ENCODE data around the gene CEP83.

DNA sequence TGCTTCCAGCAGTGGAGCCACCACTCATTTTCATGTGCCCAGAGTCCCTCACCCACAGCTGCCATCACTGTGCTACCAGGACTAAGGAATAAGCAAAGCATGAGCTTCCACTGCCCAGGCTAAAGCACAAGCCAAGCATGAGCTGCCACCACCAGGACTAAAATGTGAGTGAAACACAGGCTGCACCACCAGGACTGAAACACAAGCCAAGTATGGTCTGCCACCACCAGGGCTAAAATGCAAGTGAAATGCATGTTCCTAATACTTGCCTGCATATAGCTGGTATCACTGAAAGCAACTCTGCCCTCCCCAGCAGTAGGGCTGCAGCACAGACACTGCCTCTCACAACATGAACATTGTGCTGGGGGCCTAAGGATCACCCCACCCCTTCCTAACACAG, 30.0 kb downstream of the CEP83 start:
- TF ChIP-seq, protein P1, sequence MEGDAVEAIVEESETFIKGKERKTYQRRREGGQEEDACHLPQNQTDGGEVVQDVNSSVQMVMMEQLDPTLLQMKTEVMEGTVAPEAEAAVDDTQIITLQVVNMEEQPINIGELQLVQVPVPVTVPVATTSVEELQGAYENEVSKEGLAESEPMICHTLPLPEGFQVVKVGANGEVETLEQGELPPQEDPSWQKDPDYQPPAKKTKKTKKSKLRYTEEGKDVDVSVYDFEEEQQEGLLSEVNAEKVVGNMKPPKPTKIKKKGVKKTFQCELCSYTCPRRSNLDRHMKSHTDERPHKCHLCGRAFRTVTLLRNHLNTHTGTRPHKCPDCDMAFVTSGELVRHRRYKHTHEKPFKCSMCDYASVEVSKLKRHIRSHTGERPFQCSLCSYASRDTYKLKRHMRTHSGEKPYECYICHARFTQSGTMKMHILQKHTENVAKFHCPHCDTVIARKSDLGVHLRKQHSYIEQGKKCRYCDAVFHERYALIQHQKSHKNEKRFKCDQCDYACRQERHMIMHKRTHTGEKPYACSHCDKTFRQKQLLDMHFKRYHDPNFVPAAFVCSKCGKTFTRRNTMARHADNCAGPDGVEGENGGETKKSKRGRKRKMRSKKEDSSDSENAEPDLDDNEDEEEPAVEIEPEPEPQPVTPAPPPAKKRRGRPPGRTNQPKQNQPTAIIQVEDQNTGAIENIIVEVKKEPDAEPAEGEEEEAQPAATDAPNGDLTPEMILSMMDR (IDR thresholded peaks at IDR 0.05), result no peak
- no peak for TF ChIP-seq EZH2 (IDR thresholded peaks at IDR 0.05; ENCODE audit: borderline replicate concordance, insufficient read depth, low read depth, low read length, poor library complexity, severe bottlenecking)
